Fibroblast of mammary gland (primary cell): ENCODE measurements around the gene PPFIBP2.

ENCODE experiments used
- DNase-seq: peaks from one replicate; pipeline ENCODE4 v3.0.0-alpha.2; 2010; ENCODE audit warnings: low read depth
- H3K4me3 ChIP-seq: 2 replicates; pipeline ENCODE4 v1.5.1; 2011; ENCODE audit warnings: low read depth, mild to moderate bottlenecking, low read length, moderate library complexity; ENCODE audit not compliant: control insufficient read depth
- CTCF ChIP-seq: conservative IDR thresholded peaks from 2 replicates; pipeline ENCODE4 v1.5.1; 2011; ENCODE audit warnings: low read depth, low read length, inconsistent platforms; ENCODE audit not compliant: control insufficient read depth, insufficient read depth

PPFIBP2 gene

GRCh38 chr11:7591987-7592386 is 78.2 kb downstream of the PPFIBP2 start:
- DNase-seq = no peak
- no peak for TF ChIP-seq CTCF
- H3K4me3 ChIP-seq = no peak overlapping the region

- DNase-seq = peak; percentile 84
Measured at GRCh38 chr11:7592711-7593110, 78.9 kb downstream of the PPFIBP2 start.

GRCh38 chr11:7593481-7593880 is 79.7 kb downstream of the PPFIBP2 start:
- H3K4me3 ChIP-seq = no peak overlapping the region
- no peak for DNase-seq
- no peak for TF ChIP-seq CTCF

More at GRCh38 chr11:7592711-7593110, 78.9 kb downstream of the PPFIBP2 start:
- no peak for TF ChIP-seq CTCF
- H3K4me3 ChIP-seq = no peak overlapping the region

- H3K4me3 ChIP-seq = no peak overlapping the region
- DNase-seq = peak; percentile 68
- no peak for TF ChIP-seq CTCF
Measured at GRCh38 chr11:7595016-7595866, 81.4 kb downstream of the PPFIBP2 start.

- no peak for DNase-seq
- TF ChIP-seq CTCF = no peak
- H3K4me3 ChIP-seq = no peak overlapping the region
Measured at GRCh38 chr11:7595951-7596350, 82.2 kb downstream of the PPFIBP2 start.

- no peak for TF ChIP-seq CTCF
- no peak overlapping the region for H3K4me3 ChIP-seq
- DNase-seq = no peak
Measured at GRCh38 chr11:7596975-7597391, 83.2 kb downstream of the PPFIBP2 start.

- no peak for DNase-seq
- no peak overlapping the region for H3K4me3 ChIP-seq
- TF ChIP-seq CTCF = no peak
Measured at GRCh38 chr11:7597620-7598019, 83.8 kb downstream of the PPFIBP2 start.
